AG04450 (cell line): ENCODE measurements around the gene DNLZ. TPM values are rescaled to one million over a fixed set of nuclear protein-coding genes. Genes with fewer than 3 reads are reported as not detected.

Experiments used
- CTCF ChIA-PET: fragments of 300-600, 350-600 bp; formaldehyde crosslinking; extraction: SDS; loops from one replicate; lab custom pipeline; 2022; ENCODE audit warnings: antibody characterized with exemption, inconsistent platforms; lab: Charles Lee
- POLR2A ChIA-PET: fragments of 350-600 bp; formaldehyde crosslinking; extraction: SDS; loops from one replicate; lab custom pipeline; 2021; ENCODE audit warnings: antibody characterized with exemption, inconsistent platforms; lab: Yijun Ruan, JAX
- DNase-seq: peaks from one replicate; pipeline ENCODE4 v3.0.0-alpha.2; 2011; ENCODE audit warnings: low read depth, low spot score
- H3K27ac ChIP-seq: one replicate; pipeline ENCODE4 v1.5.1; 2012; ENCODE audit warnings: low read depth, low read length, control low read depth
- H3K27me3 ChIP-seq: one replicate; pipeline ENCODE4 v1.6.0; 2012; ENCODE audit warnings: low read length; ENCODE audit not compliant: control insufficient read depth, insufficient read depth
- H3K4me3 ChIP-seq: 2 replicates; pipeline ENCODE4 v1.5.1; 2011; ENCODE audit warnings: mild to moderate bottlenecking, low read depth, low read length, control low read depth
- H3K9me3 ChIP-seq: 2 replicates; pipeline ENCODE4 v1.5.1; 2012; ENCODE audit warnings: low read length; ENCODE audit not compliant: control insufficient read depth, insufficient read depth
- polyA plus RNA-seq: library from polyadenylated mRNA; depleted of rRNA; stranded (reverse); fragments of >200 nt; gene quantifications from 2 replicates; pipeline ENCODE4 v1.2.3, GENCODE V29; 2011
- TF ChIP-seq, protein P1 (sequence below): IDR thresholded peaks from 2 replicates; pipeline ENCODE4 v1.5.1; 2011; ENCODE audit warnings: low read depth, low read length, control low read depth, inconsistent platforms

Gene DNLZ
- polyA plus RNA-seq, 1 experiment = 3.7 TPM

DNA sequence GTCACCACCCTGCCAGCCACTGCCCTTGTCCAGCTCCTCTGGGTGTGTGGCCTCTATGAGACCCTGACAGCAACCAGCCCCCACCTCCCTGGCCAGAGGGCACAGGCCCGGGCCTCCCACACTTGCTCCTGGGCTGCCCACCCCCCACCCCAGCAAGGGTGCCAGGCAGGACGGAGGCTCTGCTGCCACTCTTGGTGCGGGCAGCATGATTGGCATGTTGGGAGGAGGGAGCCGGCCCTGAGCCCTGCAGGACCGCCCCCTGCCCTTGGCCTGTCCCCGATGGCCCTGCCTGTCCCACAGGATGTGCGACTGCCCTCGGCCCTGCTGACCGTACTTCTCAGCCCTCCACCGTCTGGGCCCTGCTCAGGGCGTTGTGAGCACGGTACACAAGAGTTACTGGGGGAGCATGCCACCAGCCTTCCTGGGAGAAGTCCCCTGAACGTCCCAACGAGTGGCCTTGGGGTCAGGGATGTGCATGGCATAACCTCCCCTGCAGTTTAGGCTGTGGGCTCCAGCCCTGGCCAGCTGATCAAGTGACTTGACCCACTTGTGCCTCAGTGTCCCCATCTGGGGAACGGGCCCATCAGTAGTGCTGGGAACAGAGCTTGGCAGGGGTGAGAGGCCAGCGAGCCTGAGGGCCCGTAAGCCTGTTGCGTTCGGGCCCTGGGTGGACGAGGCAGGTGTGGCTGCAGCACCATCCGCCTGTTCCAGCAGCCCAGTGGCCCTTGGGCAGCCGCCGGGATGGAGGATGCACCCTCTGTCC, 20.2 kb downstream of the DNLZ start:
- peak overlapping the region; percentile 47 for H3K27ac ChIP-seq
- CTCF ChIA-PET = no interaction called here

DNA sequence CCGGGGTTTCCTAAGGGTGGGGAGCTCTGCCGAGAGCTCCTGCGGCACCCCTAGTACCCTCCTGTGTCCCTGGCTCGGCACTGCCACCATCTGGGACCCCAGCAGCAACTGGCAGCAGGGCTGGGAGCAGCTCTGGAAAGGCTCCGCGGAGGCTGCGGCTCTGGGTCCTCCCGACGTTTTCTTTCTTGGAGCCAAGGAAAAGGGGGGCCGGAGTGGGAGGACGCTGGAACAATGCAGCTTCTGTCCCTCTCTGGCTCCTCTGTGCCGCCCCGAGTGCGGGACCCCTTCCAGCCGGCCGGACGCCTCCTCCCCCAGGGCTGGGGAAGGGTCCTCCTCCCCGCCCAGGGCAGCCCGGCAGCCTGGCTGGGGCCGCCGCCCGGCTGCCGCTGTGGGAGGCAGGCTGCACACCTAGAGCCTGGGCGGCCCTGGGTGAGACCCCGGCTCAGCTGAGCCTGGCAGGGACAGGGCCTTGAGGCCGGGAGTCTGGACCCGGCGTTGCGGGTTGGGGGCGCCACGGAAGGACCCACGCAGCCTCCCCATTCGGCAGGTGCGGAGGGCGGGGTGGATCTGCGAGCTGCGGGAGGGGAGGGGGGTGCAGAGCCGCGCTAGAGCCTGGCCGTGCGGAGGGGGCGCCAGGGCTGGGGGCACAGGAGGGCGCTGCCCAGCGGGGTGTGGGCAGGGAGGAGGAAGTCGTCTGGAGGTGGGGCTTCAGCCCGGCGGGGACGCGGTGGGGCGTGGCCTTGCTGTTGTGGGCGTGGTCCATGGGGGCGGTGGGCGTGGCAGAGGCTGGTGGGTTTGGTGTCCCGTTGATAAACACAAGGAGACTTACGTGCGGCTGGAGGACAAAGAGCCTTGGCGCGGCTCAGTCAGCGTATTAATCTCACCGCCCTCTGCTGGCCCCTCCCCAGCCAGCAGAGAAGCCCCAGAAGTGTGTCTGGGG, 21.1 kb downstream of the DNLZ start:
- POLR2A ChIA-PET = interaction anchor here (0.7 to 1.3 kb wide), 2 partner anchors 13 to 20 kb away, joined by 3 to 6 read pairs; no protein-coding TSS in a partner anchor

More for the DNA sequence above, 20.2 kb downstream of the DNLZ start:
- POLR2A ChIA-PET = interaction anchor here (0.7 kb wide), 1 partner anchor 14 kb away, joined by 3 read pairs; no protein-coding TSS in a partner anchor
- Histone ChIP-seq H3K4me3 (no peak overlapping the region), H3K27me3 (no peaks in the 10 kb centered on the region), H3K9me3 (no peaks in the 10 kb centered on the region; the same call in 1 of the 2 replicates)
- TF ChIP-seq, protein P1, sequence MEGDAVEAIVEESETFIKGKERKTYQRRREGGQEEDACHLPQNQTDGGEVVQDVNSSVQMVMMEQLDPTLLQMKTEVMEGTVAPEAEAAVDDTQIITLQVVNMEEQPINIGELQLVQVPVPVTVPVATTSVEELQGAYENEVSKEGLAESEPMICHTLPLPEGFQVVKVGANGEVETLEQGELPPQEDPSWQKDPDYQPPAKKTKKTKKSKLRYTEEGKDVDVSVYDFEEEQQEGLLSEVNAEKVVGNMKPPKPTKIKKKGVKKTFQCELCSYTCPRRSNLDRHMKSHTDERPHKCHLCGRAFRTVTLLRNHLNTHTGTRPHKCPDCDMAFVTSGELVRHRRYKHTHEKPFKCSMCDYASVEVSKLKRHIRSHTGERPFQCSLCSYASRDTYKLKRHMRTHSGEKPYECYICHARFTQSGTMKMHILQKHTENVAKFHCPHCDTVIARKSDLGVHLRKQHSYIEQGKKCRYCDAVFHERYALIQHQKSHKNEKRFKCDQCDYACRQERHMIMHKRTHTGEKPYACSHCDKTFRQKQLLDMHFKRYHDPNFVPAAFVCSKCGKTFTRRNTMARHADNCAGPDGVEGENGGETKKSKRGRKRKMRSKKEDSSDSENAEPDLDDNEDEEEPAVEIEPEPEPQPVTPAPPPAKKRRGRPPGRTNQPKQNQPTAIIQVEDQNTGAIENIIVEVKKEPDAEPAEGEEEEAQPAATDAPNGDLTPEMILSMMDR = no peak
- DNase-seq = no peak

DNA sequence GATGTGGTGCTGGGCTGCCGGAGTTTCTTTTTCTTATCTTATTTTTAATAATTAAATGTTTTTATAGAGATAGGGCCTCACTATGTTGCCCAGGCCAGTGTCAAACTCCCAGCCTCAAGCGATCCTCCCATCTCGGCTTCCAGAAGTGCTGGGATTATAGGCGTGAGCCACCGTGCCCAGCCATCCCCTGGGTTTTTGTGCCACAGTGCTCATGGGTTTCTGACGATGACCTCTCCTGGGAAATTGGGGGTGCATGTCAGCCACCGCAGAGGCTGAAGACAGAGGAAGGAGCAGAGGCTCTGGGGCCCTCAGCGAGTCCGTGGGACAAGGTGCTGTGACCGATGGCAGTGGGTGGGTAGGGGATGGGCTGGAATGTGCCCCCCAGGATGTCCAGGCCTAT, 21.8 kb downstream of the DNLZ start:
- Histone ChIP-seq H3K4me3 (no peak overlapping the region), H3K9me3 (no peaks in the 10 kb centered on the region; the same call in 1 of the 2 replicates), H3K27ac (no peak overlapping the region), H3K27me3 (no peaks in the 10 kb centered on the region)
- CTCF ChIA-PET = interaction anchor here (0.8 kb wide), 1 partner anchor 22 kb away, joined by 3 read pairs; the partner anchor contains the start of gene DNLZ
- TF ChIP-seq, protein P1 = no peak
- POLR2A ChIA-PET = interaction anchor here (1.3 kb wide), 1 partner anchor 21 kb away, joined by 6 read pairs; no protein-coding TSS in a partner anchor
- no peak for DNase-seq

More for the DNA sequence above, 21.1 kb downstream of the DNLZ start:
- CTCF ChIA-PET = interaction anchor here (0.8 kb wide), 1 partner anchor 21 kb away, joined by 3 read pairs; the partner anchor contains the start of gene DNLZ
- DNase-seq = peak; percentile 57
- H3K27me3 ChIP-seq = no peaks in the 10 kb centered on the region
- H3K27ac ChIP-seq = peak overlapping the region; percentile 47
- H3K9me3 ChIP-seq = no peaks in the 10 kb centered on the region; the same call in 1 of the 2 replicates
- H3K4me3 ChIP-seq = no peak overlapping the region
- TF ChIP-seq, protein P1 = no peak

DNA sequence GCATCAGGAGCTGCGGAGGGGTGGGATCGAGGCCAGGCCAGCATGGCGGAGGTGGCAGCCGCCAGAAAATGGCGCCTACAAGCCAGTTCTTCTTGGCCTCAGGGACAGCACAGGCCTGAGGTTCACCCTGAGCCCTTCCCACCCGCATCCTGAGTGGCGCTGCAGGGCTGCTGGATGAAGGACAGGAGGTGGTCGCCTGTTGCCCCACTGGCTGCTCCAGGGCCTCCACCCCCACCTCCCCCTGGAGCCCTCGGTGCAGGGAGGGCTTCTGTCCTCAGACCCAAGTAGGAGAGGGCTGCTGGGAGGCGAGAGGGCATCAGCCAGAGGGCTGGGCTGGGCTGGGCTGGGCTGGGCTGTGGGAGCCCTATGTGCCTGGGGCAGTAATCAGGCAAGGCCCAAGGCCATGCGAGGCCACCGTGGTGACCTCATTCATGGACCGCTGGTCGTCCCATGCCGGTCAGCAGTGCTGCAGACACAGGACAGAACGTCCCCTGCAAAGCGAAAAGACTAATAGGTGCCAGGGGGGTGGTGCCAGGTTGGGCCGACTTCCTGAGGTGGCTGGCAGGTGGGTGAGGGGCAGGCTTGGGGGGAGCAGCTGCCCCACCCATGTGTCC, 22.4 kb downstream of the DNLZ start:
- H3K4me3 ChIP-seq = no peak overlapping the region
- H3K27ac ChIP-seq = no peak overlapping the region
- H3K27me3 ChIP-seq = no peaks in the 10 kb centered on the region
- no peaks in the 10 kb centered on the region; the same call in 1 of the 2 replicates for H3K9me3 ChIP-seq
- TF ChIP-seq, protein P1 = no peak
- no peak for DNase-seq
- ChIA-PET CTCF (no interaction called here), POLR2A (interaction anchor here (1.3 kb wide), 1 partner anchor 22 kb away, joined by 6 read pairs; no protein-coding TSS in a partner anchor)
